ENCODE results near the gene SLC7A14. TPM values are rescaled to one million over a fixed set of nuclear protein-coding genes. Genes with fewer than 3 reads are reported as not detected.
"Not testable (repeated sequence)": the region's sequence is repeated elsewhere in the genome, so short reads cannot be mapped to it uniquely, and the experiment has no call there.

SLC7A14 gene
- total RNA-seq, 1 donor from 2014 or later: 0.32 TPM

DNA sequence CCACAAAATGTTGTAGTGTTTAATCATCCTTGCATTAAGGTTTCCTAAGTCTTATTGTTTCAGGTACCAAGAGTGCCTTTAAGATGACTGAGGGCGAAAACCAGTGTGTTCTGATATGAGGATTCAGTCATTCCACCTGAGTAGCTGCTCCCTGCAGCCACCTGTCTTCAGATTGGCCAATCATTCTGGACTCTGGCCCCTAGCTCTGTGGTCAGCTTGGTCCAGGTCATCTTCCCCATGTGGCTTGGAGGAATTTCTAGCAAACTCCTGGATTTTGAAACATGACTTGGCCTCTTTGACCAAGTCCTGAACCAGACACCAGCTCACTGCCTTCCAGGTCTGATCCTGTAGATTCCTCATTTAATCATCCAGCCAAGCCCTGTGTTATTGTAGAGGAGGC is 7.8 kb upstream of the SLC7A14 start:
- DNase-seq (ENCODE audit: low spot score): no peak

DNA sequence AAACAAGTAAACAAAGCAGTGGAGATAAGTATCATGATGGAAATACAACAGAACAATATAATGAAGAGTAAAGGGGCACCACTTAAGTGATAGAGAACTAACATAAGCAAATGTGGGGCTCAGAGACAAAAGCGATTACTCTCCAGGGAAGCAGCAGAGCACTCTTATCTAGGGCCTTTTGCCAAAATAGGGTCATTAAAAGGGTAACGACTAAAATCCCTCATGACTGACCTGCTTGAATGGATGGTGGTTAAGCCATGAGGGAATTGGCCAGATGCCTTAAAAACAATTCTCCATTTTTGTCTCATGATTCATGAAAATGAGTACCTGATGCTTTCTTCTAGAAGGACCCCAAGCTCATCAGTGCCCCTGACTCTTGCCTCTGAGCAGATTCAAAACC is 3.2 kb upstream of the SLC7A14 start:
- no peak for DNase-seq (ENCODE audit: low spot score)

DNA sequence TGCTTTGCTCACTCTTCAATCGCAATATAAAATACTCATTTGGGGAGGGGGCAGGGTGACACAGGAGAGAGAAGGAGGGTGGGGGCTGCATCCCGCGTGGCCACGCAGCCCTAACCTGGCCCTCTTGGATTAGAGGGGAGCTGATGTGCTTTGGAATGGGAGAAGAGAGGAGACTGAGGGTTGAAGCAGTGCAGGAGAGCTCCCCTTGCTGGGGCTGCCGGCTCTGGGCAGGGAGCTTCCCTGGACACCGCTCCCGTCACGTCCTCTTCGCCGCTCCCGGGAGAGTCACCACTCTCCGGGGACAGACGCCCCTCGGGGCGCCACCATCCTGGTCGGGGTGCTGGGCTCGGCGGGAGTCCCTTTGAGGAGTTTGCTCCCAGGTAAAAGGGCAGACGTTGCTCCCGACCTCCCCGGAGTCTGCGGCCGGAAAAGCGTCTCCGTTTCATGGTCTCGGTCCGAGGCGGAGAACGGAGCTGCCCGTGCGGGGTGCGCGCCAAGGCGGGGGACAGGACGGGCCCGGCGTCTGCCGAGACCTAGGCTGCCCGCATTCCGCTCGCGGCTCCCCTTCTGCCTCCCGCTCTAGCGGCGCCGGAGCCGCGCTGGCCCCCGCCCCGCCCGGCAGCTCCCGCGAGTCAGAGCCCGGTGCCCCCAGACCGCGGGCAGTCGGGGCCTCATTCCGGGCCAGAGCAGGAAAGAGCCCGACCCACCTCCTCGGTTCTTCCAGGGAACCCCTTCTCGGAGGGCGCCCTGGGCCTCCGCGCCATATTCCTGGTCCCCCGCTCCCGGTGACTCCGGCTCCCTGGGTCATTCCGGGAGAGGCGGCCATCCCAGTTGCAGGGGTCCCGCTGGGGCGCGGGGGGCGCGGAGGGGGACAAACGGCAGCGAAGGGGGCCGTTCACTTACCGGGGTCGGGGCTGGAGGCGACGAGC is 603 bp downstream of the SLC7A14 start:
- no peak for DNase-seq (ENCODE audit: low spot score)

DNA sequence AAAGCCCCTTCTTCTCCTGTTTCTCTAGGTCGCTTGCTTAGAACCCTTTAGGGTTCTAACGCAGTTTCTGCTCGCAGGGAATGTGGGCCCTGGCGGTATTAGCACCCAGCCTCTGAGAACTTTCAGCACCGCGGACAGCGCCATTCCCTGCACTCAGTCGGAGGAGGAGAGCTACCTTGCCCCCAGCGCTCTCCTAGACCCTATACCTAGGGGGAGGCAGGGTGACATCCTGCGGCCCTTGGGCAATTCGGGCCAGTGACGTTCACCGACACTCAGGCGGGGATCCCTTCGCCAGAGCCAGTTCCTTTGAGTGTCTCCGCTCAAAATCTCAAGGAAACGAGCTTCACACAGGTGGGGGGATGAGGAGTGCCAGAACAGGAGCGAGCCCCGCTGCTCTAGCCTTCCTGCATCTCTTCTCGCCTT is 1.3 kb downstream of the SLC7A14 start:
- peak; percentile 72 for DNase-seq (ENCODE audit: low spot score)

DNA sequence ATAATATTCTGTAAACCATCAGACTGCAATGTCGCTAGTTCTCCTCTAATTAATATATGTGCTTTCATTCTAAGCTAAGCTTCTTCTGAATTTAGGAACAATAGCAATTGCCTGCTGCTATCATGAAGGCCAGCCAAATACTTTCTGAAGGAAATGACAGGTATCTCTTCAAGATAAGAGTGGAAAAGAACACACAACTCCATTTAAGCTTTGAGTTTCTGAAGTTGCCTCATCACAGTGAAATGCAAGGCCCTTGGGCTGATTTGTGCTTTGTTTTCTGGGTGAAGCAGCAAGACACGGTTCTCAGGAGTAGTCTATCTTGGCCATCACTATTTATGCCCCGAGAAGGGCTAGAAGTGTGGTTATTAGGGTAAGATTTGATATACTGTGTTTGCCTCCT is 6.2 kb downstream of the SLC7A14 start:
- DNase-seq (ENCODE audit: low spot score): no peak

DNA sequence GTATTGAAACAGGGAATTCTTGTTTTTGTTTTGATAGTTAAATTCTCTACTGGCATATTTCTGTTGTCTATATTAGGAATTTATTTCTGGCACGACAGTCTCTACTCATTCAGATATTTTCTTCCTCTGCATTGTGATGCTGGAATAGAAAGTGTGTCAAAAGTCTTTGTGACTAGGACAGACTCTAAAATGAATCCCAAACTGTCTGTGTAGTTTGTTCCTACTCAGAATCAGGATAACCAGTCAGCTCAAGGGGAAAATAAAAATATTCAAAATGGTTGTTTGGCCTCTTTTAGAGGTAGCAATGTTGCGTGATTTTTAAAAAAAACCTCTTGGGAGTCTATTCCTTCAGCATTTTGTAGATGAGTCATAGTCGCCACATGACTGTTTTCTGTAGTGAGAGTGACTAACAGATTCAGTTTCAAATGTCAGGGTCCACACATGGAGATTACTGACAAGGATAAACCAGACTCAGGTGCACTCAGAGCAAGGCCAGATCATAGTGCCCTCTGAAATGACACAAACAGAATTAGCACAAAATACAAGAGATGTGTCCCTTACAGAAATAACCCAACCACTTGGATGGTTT is 13.1 kb downstream of the SLC7A14 start:
- no peak for DNase-seq (ENCODE audit: low spot score)

DNA sequence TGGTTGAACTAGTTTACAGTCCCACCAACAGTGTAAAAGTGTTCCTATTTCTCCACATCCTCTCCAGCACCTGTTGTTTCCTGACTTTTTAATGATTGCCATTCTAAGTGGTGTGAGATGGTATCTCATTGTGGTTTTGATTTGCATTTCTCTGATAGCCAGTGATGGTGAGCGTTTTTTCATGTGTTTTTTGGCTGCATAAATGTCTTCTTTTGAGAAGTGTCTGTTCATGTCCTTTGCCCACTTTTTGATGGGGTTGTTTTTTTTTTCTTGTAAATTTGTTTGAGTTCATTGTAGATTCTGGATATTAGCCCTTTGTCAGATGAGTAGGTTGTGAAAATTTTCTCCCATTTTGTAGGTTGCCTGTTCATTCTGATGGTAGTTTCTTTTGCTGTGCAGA is 18.3 kb downstream of the SLC7A14 start:
- not testable (repeated sequence) for DNase-seq (ENCODE audit: low spot score)

DNA sequence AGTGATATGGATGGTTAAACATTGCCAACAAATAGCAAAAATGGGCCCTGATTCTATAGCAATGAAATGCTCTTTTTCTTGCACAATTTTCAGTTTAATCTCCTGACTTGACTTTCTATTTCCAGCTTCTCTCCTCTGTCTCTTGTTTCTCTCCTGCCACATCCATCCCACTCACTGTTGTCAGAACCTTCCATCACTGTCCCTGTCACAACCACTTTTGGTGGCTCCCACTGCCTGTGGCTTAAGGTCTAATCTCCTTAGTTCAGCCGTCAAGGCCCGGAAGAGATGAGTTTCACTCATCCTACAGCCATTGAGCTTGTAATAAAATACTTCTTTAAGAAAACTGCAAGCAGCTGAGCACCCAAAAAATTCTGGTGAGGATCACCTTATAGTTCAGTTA is 19.5 kb downstream of the SLC7A14 start:
- no peak for DNase-seq (ENCODE audit: low spot score)

DNA sequence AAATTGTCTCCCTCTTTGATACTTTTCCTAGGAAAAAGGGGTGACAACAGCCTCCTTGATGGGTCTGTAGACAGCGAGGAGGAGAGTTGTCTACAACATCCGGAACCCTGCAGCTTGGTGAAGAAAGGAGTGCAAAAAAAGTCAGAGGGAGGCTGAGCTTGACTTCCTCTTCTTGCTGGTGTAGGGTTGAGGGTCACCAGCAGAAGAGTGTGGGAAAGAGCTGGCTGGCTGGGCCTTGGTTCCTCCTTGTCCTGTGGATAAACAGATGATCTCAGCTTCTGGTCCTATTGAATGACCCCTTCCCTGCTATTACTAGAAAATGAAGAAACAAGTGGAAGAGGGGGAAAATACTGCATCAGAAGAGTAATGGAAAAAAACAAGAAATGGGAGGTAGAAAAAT is 20.4 kb downstream of the SLC7A14 start:
- DNase-seq (ENCODE audit: low spot score): no peak

DNA sequence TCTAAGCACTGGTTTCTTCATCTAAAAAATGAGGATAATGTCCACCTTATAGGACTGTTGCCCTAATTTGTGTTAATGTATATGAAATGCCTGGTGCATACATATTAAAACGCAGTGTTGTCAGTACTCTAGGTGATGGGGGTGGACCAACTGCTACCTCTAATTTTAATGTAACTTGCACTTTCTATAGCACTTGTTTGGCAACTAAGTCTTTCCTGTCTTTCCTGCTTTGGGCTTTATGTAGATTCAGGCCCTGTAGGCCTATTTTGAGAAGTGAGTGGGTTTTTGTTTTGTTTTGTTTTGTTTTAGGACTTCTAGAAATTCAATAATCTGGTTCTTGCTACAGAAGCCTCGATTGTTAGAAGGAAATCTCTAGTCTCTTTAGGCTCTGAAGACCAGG is 21.2 kb downstream of the SLC7A14 start:
- DNase-seq (ENCODE audit: low spot score): no peak

DNA sequence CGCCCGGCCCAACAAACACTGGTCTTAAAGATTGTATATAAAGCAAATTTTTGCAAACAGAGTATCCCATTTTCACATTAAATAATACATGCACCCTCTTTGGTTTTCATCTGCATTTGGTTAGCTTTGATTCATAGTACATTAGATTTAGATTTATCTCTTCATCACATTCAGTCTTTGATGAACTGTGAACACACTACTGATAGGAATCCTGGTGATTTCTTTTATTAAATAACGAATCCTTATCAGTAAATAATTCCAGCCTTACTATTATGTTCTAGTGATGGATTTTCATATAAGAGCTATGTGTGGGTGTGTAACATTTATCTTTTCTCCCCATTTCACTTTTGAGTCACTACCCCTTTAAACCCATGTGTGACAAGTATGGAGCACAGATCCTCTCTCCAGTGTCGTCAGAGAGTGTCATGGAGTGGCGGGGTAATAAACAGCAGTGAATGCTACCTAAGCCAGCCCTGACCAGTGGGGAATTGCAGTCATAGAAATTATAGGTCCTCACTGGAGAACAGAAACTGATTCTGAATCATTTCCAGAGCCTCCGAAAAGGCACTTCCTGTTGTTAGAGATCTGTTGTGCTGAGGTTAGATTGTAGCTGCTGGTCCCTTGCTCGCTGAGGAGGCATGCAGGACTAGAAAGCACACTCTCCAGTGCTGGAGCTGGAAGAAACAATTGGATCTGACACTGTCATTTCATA is 22.0 kb downstream of the SLC7A14 start:
- DNase-seq (ENCODE audit: low spot score): no peak

DNA sequence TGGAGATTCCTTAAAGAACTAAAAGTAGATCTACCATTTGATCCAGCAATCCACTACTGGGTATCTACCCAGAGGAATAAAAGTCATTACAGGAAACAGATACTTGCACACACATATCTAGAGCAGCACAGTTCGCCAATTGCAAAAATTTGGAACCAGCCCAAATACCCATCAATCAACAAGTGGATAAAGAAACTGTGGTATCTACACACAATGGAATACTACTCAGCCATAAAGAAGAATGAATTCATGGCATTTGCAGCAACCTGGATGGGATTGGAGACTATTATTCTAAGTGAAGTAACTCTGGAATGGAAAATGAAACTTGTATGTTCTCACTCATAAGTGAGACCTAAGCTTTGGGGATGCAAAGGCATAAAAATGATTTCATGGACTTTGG is 23.8 kb downstream of the SLC7A14 start:
- no peak for DNase-seq (ENCODE audit: low spot score)

DNA sequence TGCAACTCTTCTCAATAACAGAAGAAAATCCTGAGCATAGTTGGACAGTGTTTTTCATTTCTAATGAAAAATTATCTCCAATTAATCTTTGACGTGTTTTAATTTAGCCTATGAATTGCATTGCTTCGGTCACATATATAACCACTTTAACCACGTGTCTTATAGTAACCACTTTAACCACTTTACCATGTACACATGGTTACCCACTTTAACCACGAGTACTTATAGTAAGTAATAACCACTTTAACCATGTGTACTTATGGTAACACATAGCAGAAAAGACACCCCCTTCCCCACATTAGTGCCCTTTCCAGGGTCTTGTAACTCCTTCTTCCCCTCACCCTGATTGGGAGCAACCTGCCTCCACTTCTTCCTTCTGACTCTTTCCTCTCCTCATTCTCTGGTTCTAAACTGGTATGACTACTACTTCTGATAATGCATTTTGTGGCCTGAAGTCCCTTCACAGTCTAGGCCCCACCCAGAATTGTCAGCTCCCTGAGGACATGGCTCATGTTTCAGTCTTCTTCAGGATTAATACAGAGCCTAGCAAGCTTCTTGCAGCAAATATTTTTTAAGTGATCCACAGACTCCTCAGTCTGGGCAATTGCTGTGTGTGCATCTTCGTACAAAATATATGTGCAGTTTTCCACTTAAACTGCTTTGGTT is 25.0 kb downstream of the SLC7A14 start:
- no peak for DNase-seq (ENCODE audit: low spot score)

DNA sequence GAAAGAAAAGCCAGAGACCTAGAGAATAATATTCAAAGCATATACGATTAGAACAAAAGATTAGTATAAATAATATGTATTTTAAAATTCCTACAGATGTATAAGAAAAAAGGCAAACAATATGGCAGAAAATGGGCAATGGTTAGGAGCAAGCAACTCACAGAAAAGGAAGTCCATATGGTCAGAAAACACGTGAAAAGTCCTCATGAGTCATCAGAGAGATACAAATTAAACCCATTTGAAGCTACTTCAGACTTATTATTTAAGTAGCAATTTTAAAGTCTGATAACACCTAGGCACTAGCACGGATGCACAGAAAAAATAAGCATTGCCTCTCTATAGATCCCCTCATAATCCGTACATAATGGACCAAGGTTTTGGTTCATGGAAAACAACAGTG is 25.6 kb downstream of the SLC7A14 start:
- DNase-seq (ENCODE audit: low spot score): no peak

DNA sequence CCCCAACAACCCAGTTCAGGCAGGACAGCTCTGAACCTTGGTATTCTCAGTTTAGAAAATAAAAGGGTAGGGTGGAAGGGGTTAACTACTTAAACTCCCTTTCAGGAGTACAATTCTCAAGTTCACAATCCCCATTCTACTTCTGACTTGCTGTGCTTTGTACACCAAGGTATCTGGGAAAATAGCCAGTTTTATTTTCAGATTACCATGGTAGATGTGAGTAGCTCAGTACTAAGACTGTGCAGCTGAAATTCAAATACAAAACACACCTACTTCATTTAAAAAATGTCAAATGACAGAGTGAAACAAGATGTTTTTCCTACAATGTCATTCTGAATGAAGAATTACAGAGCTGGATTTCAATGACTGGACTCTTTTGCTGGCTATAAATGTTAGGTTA is 27.4 kb downstream of the SLC7A14 start:
- no peak for DNase-seq (ENCODE audit: low spot score)

DNA sequence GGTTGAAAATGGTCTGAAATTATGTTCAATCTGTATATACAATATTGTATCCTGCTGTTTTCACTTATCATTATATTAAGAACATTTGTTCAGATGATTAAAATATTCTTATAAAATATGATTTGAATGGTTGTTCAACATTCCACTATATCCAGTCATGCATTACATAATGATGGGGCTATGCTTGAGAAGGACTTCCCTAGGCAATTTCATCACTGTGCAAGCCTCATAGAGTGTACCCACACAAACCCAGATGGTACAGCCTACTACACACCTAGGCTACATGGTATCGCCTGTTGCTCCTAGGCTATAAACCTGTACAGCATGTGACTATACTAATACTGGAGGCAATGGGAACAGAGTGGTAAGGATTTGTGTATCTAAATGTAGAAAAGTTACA is 30.5 kb downstream of the SLC7A14 start:
- DNase-seq (ENCODE audit: low spot score): no peak

DNA sequence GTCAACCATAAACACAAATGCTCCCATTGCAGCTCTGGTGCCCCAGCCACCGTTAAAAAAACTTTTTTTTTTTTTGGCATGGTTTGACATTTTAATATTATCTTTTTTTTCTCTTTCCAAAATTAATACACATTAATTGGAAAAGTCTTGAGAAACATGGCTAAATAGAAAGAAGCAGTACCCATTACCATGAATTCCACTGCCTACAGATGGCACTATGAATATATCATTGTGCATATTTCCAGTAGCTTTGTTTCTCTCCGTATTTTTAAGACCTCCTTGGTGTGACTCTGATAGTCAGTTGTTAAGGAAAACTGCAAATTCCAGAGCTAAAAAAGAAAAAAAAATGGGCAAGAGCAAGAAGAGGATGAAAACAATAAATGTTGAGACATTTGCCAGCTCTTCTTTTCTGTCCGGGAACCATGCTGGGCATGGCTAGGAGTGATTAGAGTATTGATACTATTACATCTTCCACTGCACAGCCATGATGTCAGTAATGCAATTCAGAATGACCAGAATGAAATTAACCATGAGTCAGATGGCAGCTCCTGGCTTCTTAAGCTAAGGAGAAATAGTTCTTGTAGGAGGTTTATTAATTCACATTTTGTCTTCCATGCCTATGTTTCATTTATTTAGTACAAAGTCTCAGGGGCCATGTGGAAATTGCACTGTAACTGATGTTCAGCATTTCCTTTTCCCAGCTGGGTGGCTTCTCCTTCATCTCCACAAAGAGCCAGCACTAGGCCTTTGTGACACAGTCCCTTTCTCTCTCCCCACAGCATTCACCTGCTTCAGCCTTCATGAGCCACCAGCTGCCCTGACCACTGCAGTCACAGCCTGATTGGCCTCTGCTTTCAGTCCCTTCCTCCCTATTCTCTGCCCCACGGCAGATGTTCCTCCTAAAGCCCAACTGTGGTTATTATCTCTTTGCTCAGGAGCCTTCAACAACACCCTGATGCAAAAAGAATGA is 31.8 kb downstream of the SLC7A14 start:
- no peak for DNase-seq (ENCODE audit: low spot score)

DNA sequence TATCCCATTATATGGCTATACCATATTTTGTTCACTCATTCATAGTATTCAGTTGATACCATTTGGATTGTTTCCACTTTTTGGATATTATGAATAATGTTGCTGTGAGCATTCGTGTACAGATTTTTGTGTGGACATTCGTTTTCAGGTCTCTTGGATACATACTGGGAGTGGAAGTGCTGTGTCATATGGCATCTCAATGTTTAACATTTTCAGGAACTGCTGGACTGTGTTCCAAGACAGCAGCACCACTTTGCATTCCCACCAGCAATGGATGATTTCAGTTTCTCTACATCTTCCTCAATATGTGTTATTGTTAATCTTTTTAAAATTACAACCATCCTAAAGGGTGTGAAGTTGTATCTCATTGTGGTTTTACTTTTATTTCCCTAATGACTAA is 34.6 kb downstream of the SLC7A14 start:
- no peak for DNase-seq (ENCODE audit: low spot score)

DNA sequence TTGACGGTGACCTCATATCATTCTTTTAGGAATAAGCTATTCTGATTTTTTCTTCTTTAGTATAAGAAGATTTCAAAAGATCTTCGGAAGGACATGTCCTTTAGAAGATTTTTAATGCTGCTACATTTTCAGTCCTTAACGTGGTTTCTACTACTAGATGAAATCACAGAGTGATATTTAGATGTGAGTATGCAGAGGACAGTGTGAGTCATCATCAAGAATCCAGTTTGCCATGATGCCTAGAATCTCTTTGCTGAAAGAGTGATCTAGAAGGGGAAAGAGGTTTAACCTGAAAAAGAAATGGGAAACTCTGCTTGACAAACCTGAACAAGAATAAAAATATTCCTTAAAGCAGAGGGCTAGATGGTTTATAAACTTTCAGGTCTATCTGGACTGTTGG is 43.2 kb downstream of the SLC7A14 start:
- DNase-seq (ENCODE audit: low spot score): no peak

DNA sequence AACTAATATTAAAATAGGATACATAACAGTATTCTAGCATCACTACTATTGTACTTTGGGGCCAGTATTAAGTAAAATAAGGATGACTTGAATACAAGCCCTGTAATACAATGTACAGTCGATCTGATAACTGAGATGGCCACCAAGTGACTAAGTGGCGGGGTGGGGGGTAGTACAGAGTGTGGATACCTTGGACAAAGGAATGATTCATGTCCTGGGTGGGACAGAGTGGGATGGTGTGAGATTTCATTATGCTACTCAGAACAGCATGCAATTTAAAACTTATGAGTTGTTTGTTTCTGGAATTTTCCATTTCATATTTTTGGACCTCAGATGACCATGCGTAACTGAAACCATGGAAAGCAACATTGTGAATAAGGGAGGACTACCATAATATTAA is 46.0 kb downstream of the SLC7A14 start:
- no peak for DNase-seq (ENCODE audit: low spot score)

DNA sequence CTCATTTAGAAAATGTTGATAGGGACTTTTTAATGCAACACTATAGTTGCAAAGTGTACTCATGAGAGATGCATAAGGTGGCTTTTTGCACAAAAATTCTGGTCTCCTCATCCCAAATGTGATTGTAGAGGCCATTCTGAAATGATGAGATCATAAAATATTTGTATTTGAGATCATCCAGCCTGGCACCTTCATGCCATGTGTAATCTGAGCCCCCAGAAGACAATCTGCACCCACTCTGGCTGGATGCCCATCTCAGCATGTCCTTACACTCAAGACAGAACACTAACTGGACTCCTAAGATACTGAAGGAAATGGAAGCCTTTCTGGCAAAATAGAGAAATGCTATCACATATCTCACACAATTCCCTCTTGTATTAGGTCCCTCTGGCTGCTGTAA is 49.2 kb downstream of the SLC7A14 start:
- DNase-seq (ENCODE audit: low spot score): no peak
